PC-3 (cell line): ENCODE data around the gene IDS. TPM values are rescaled to one million over a fixed set of nuclear protein-coding genes. Genes with fewer than 3 reads are reported as not detected.

Experiments used
- ATAC-seq: fragments of 200-7000 bp; cut with Tn5 transposase; 2 replicates; pipeline ENCODE4 v1.9.1; 2020; ENCODE audit warnings: mild to moderate bottlenecking, moderate library complexity
- BruUV-seq: library from RNA; stranded (reverse); fragments of 400-500 nt; replicated peaks from 2 replicates; lab custom pipeline; 2021; lab: Mats Ljungman, UMichigan
- CTCF ChIA-PET: fragments of 300-600 bp; sonication (Branson Sonifier 250); formaldehyde crosslinking; loops from one replicate; lab custom pipeline; 2022; ENCODE audit warnings: antibody characterized with exemption; lab: Charles Lee
- POLR2A ChIA-PET: fragments of 300-600 bp; sonication (Branson Sonifier 250); formaldehyde crosslinking; loops from one replicate; lab custom pipeline; 2022; ENCODE audit warnings: antibody characterized with exemption; ENCODE audit not compliant: unreplicated experiment; lab: Charles Lee
- DNase-seq: peaks from one replicate; pipeline ENCODE4 v3.0.0-alpha.2; 2015
- H2AFZ ChIP-seq: fragments of 300-600 bp; sonication (generic); 2 replicates; pipeline ENCODE4 v1.6.0; 2016; ENCODE audit warnings: antibody characterized with exemption, low read length
- H3F3A ChIP-seq: fragments of 300-600 bp; sonication (generic); one replicate; pipeline ENCODE4 v1.6.0; 2017; ENCODE audit warnings: antibody characterized with exemption, low read length, control low read depth, mild to moderate bottlenecking; ENCODE audit not compliant: unreplicated experiment
- H3K27ac ChIP-seq: fragments of 300-600 bp; sonication (generic); 2 replicates; pipeline ENCODE4 v1.5.1; 2016; ENCODE audit warnings: mild to moderate bottlenecking, low read length
- H3K27me3 ChIP-seq: fragments of 300-600 bp; sonication (generic); 2 replicates; pipeline ENCODE4 v1.6.1; 2016; ENCODE audit warnings: low read length, mixed read lengths
- H3K36me3 ChIP-seq: fragments of 300-600 bp; sonication (generic); 2 replicates; pipeline ENCODE4 v1.6.1; 2016; ENCODE audit warnings: low read depth, mixed run types, low read length, mixed read lengths
- H3K4me1 ChIP-seq: fragments of 300-600 bp; sonication (generic); 2 replicates; pipeline ENCODE4 v1.5.1; 2016; ENCODE audit warnings: low read length; ENCODE audit not compliant: insufficient read depth
- H3K4me2 ChIP-seq: fragments of 300-600 bp; sonication (generic); 2 replicates; pipeline ENCODE4 v1.6.0; 2016; ENCODE audit warnings: low read length
- H3K4me3 ChIP-seq: fragments of 300-600 bp; sonication (generic); 2 replicates; pipeline ENCODE4 v1.5.1; 2016; ENCODE audit warnings: mild to moderate bottlenecking, low read length, mixed read lengths
- H3K79me2 ChIP-seq: fragments of 300-600 bp; sonication (generic); 2 replicates; pipeline ENCODE4 v1.6.1; 2017; ENCODE audit warnings: low read length, mixed read lengths
- H3K9ac ChIP-seq: fragments of 300-600 bp; sonication (generic); 2 replicates; pipeline ENCODE4 v1.6.0; 2016; ENCODE audit warnings: mild to moderate bottlenecking, low read length
- H3K9me2 ChIP-seq: fragments of 300-600 bp; sonication (generic); replicated peaks from 2 replicates; pipeline ENCODE4 v1.6.1; 2016; ENCODE audit warnings: mixed run types, low read length, mixed read lengths
- H3K9me3 ChIP-seq: fragments of 300-600 bp; sonication (generic); 2 replicates; pipeline ENCODE4 v1.6.1; 2016; ENCODE audit warnings: low read length, mixed read lengths
- H4K20me1 ChIP-seq: fragments of 300-600 bp; sonication (generic); 2 replicates; pipeline ENCODE4 v1.6.1; 2016; ENCODE audit warnings: low read length, mixed read lengths
- CTCF ChIP-seq: fragments of 300-600 bp; sonication (generic); conservative IDR thresholded peaks from 2 replicates; pipeline ENCODE4 v1.5.1; 2017; ENCODE audit warnings: antibody characterized with exemption, low read depth, mild to moderate bottlenecking, low read length
- EZH2 ChIP-seq: fragments of 300-600 bp; sonication (generic); IDR thresholded peaks from one replicate; pipeline ENCODE4 v1.6.1; 2017; ENCODE audit warnings: antibody characterized with exemption, mild to moderate bottlenecking, low read length; ENCODE audit not compliant: unreplicated experiment
- EZH2phosphoT487 ChIP-seq: fragments of 300-600 bp; sonication (generic); IDR thresholded peaks from 2 replicates; pipeline ENCODE4 v1.6.1; 2018; ENCODE audit warnings: mild to moderate bottlenecking, antibody characterized with exemption, low read length, borderline replicate concordance
- intact Hi-C: fragments of 100-400 bp; cut with micrococcal nuclease; formaldehyde crosslinking; loops from 2 replicates; pipeline ENCODE4 v1.9.0; 2023
- total RNA-seq: library from RNA; depleted of rRNA; stranded (reverse); fragments of >200 nt; gene quantifications from 2 replicates; pipeline ENCODE4 v1.2.3, GENCODE V29; 2014; rRNA removed

IDS gene
- total RNA-seq, 1 experiment from 2014 or later = 72.9 TPM

- Histone ChIP-seq H3K27ac (no peak overlapping the region), H4K20me1 (no peaks in the 10 kb centered on the region), H3K36me3 (no peaks in the 10 kb centered on the region), H3K9ac (no peak overlapping the region), H3K4me3 (no peak overlapping the region), H3K9me2 (no peaks in the 10 kb centered on the region), H3K4me1 (no peaks in the 10 kb centered on the region), H3K9me3 (no peaks in the 10 kb centered on the region), H3K79me2 (no peaks in the 10 kb centered on the region), H3K4me2 (no peak overlapping the region), H3F3A (no peaks in the 10 kb centered on the region), H3K27me3 (no peaks in the 10 kb centered on the region), H2AFZ (no peak overlapping the region)
- intact Hi-C loops = no loop called here
- TF ChIP-seq EZH2 (no peak), EZH2phosphoT487 (no peak), CTCF (no peak)
- ATAC-seq = no peak
- ChIA-PET POLR2A (no interaction called here), CTCF (no interaction called here)
- DNase-seq = no peak
- BruUV-seq = no TSS peak
These were observed 72.1 kb downstream of the IDS start for GRCh38 chrX:149433051-149433450.

Other genes starting within 250 kb of the IDS start
- gene EOLA1, start 35.7 kb upstream of the IDS start, total RNA-seq = 21.7 and 25.9 TPM in 2 replicates
- gene HSFX3, start 44.6 kb upstream of the IDS start, total RNA-seq = not detected in 2 replicates
- gene MAGEA9B, start 82.2 kb upstream of the IDS start, total RNA-seq = not detected in 2 replicates
- gene HSFX2, start 90.0 kb upstream of the IDS start, total RNA-seq = not detected in 2 replicates
- 13.1 and 14.9 TPM in 2 replicates for gene TMEM185A, start 126.5 kb upstream of the IDS start, total RNA-seq
- not detected in 2 replicates for gene MAGEA11, start 206.8 kb upstream of the IDS start, total RNA-seq